Measurements from ENCODE around the gene CNTN1.
A peak's percentile ranks its signal among the peaks of the same experiment; 100 is the strongest.

CNTN1 gene

DNA sequence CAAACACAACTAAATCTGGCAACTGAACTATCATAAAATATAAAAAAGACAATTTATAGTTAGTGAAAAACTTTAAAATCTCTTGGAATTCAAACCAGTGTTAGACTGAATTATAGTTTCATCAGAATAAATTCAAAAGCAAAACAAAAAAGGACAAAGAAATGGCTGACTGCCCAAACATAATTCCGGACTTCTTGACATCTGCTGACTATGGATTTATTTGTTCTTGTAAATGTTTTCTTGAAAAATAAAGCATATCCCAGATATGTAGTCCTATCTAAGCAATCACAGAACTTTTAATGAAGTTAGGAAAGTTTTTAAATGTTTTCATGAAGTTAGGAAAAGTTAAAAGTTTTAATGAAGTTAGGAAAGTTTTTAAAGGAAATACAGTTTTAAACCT is 45.8 kb upstream of the CNTN1 start:
- Histone ChIP-seq H3K27ac (peak overlapping the region; percentile 40), H3K4me3 (ENCODE audit: low read depth, low read length) (no peak overlapping the region), H3K36me3 (no peaks in the 10 kb centered on the region), H3K27me3 (ENCODE audit: insufficient read depth, low read depth, severe bottlenecking) (no peaks in the 10 kb centered on the region), H3K9me3 (ENCODE audit: severe bottlenecking) (peaks cover 4% of the 10 kb centered on the region)
- TF ChIP-seq, protein P1, sequence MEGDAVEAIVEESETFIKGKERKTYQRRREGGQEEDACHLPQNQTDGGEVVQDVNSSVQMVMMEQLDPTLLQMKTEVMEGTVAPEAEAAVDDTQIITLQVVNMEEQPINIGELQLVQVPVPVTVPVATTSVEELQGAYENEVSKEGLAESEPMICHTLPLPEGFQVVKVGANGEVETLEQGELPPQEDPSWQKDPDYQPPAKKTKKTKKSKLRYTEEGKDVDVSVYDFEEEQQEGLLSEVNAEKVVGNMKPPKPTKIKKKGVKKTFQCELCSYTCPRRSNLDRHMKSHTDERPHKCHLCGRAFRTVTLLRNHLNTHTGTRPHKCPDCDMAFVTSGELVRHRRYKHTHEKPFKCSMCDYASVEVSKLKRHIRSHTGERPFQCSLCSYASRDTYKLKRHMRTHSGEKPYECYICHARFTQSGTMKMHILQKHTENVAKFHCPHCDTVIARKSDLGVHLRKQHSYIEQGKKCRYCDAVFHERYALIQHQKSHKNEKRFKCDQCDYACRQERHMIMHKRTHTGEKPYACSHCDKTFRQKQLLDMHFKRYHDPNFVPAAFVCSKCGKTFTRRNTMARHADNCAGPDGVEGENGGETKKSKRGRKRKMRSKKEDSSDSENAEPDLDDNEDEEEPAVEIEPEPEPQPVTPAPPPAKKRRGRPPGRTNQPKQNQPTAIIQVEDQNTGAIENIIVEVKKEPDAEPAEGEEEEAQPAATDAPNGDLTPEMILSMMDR (IDR thresholded peaks at IDR 0.05; ENCODE audit: low read depth, low read length) = no peak
- no peak for DNase-seq

DNA sequence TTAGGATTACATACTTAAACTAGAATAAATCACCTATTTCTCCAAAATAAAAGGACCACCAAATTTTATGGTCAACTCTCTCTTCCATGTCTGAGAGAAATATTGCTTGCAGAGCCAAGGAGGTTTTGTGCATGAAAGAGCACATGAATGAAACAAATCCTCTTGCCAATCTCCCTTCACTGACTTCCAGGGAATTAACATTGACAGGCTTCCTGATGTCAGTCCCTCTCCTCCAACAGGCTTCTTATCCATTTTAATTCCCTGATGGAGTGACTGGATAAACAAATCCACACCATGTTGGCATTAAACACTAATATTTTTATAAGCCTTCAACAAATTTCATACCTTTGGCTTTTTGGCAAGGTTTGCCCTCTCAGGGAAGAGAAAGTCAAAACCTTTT is 45.3 kb upstream of the CNTN1 start:
- Histone ChIP-seq H3K27me3 (ENCODE audit: insufficient read depth, low read depth, severe bottlenecking) (no peaks in the 10 kb centered on the region), H3K4me3 (ENCODE audit: low read depth, low read length) (no peak overlapping the region), H3K9me3 (ENCODE audit: severe bottlenecking) (peaks cover 5% of the 10 kb centered on the region), H3K27ac (peak overlapping the region; percentile 61), H3K36me3 (no peaks in the 10 kb centered on the region)
- DNase-seq = peak; percentile 42
- TF ChIP-seq, protein P1 (IDR thresholded peaks at IDR 0.05; ENCODE audit: low read depth, low read length) = no peak

DNA sequence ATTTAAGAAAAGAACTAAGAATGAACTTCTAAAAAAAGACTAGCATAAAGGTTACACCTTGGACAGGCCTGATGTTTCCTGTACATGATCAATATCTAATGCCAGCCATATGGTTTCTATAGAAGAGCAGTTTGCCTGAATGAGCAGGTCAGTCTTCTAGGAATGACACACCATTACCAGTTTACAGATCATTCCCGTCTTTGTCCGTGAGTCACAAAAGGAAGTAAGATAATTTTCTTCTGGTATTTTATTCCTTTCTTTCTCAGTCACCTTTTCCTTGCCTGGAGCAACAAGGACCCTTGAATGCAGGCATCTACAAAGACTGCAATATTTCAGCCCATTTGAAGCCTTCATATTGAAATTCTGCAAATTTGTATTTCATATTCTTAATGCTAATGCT is 44.6 kb upstream of the CNTN1 start:
- H3K9me3 ChIP-seq (ENCODE audit: severe bottlenecking) = peaks cover 7% of the 10 kb centered on the region
- no peak overlapping the region for H3K4me3 ChIP-seq (ENCODE audit: low read depth, low read length)
- H3K27me3 ChIP-seq (ENCODE audit: insufficient read depth, low read depth, severe bottlenecking) = no peaks in the 10 kb centered on the region
- TF ChIP-seq, protein P1 (IDR thresholded peaks at IDR 0.05; ENCODE audit: low read depth, low read length) = no peak
- H3K27ac ChIP-seq = peak overlapping the region; percentile 61
- no peaks in the 10 kb centered on the region for H3K36me3 ChIP-seq
- no peak for DNase-seq

DNA sequence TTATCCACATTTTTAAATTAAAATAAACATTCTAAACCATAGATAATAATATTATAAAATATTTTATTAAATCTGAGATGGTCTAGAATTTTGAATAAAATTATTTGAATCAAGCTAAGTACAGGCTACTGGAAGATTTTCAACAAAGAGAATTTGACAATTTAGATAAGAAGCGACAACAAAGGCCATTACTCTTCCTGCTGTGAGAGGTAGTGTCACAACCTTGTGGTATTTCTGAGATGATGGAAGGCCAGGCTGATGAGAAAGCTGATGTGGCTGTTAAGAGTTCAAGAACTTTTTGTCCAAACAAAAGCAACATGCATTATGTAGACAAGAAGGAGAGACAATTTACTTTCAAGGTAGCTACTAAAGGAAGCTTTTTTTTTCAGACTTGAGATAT is 43.7 kb upstream of the CNTN1 start:
- no peak overlapping the region for H3K4me3 ChIP-seq (ENCODE audit: low read depth, low read length)
- TF ChIP-seq, protein P1 (IDR thresholded peaks at IDR 0.05; ENCODE audit: low read depth, low read length) = no peak
- no peak overlapping the region for H3K27ac ChIP-seq
- peaks cover 7% of the 10 kb centered on the region for H3K9me3 ChIP-seq (ENCODE audit: severe bottlenecking)
- H3K27me3 ChIP-seq (ENCODE audit: insufficient read depth, low read depth, severe bottlenecking) = no peaks in the 10 kb centered on the region
- no peaks in the 10 kb centered on the region for H3K36me3 ChIP-seq
- DNase-seq = no peak

DNA sequence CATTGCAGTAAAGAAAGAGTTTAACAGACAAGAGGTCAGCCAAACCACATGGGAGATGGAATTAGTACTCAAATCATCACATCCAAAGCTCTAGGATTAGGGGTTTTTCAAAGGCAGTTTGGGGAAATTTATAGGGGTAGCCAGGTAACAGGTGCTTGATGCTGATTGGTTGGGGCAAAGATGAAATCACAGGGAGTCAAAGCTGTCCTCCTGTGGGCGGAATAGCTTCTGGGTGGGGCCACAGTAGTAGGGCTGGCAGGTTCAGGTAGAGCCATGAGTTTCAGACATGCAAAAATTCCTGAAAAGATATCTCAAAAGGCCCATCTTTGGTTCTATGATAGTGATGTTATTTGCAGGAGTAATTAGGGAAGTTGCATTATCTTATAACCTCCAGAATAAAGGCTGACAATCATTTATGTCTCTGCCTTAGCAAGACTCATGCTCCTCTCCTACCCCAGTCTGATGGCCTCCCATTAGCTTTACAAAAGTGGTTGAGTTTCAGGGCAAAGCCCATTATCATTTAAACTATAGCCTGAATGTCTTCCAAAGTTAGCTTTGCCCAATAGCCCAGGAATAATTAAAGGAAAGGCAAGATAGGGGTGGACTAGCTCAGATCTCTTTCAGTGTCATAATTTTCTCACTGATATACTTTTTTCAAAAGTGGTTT is 42.1 kb upstream of the CNTN1 start:
- Histone ChIP-seq H3K36me3 (no peaks in the 10 kb centered on the region), H3K4me3 (ENCODE audit: low read depth, low read length) (no peak overlapping the region), H3K9me3 (ENCODE audit: severe bottlenecking) (peaks cover 7% of the 10 kb centered on the region), H3K27me3 (ENCODE audit: insufficient read depth, low read depth, severe bottlenecking) (no peaks in the 10 kb centered on the region), H3K27ac (no peak overlapping the region)
- DNase-seq = no peak
- TF ChIP-seq, protein P1 (IDR thresholded peaks at IDR 0.05; ENCODE audit: low read depth, low read length) = no peak

DNA sequence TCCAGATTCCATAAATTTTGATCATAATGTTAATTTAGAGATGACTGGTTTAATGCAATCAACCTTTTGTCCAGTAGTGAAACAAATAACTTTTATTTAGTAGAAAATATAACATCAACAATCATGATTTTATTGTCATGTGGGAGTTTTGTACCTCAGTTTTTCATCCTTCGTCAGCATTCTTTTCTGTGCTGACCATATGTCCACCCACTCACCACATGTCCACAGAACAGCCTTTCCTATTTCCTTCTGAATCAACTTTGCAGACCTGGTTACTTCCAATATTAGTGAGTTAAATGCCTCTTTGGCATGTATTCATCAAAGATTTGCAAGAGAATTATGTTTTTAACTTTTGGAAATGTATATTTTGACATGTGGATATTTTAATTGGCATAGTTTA is 36.8 kb upstream of the CNTN1 start:
- Histone ChIP-seq H3K27ac (no peak overlapping the region), H3K27me3 (ENCODE audit: insufficient read depth, low read depth, severe bottlenecking) (no peaks in the 10 kb centered on the region), H3K9me3 (ENCODE audit: severe bottlenecking) (peaks cover 7% of the 10 kb centered on the region), H3K4me3 (ENCODE audit: low read depth, low read length) (no peak overlapping the region), H3K36me3 (no peaks in the 10 kb centered on the region)
- TF ChIP-seq, protein P1 (IDR thresholded peaks at IDR 0.05; ENCODE audit: low read depth, low read length) = no peak
- DNase-seq = no peak
